ENCODE results near the gene HOGA1. TPM values are rescaled to one million over a fixed set of nuclear protein-coding genes. Genes with fewer than 3 reads are reported as not detected.

Gene HOGA1
- total RNA-seq, 2 donors from 2014 or later, result 0.49 TPM; not detected in 1

DNA sequence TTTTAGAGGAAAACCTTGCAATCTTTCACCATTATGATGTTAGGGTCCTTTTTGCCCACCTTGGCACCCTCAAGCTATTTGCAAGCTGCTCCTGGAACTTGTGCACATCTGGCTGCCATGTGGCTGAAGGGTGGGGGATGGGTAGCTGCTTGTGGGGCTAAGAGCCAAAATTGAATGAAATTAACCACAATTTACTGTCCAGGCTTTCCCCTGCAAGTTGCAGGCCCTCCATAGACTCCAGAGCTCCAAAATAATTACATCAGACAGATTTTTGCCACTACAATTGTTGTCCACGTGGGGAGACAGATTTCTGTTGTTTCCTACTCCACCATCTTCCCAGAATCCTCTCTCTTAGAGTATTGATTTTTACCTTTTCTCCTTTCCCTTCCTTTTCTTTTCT lies 75.4 kb downstream of the HOGA1 start:
- Histone ChIP-seq H3K9me3 (no peaks in the 10 kb centered on the region), H3K36me3 (no peaks in the 10 kb centered on the region), H3K27ac (no peak overlapping the region), H3K9ac (ENCODE audit: low read depth in 2 of 2, low read length in 2 of 2) (no peak overlapping the region), H3K4me1 (no peaks in the 10 kb centered on the region), H3K27me3 (no peaks in the 10 kb centered on the region), H3K4me3 (no peak overlapping the region)
- TF ChIP-seq, protein P1, sequence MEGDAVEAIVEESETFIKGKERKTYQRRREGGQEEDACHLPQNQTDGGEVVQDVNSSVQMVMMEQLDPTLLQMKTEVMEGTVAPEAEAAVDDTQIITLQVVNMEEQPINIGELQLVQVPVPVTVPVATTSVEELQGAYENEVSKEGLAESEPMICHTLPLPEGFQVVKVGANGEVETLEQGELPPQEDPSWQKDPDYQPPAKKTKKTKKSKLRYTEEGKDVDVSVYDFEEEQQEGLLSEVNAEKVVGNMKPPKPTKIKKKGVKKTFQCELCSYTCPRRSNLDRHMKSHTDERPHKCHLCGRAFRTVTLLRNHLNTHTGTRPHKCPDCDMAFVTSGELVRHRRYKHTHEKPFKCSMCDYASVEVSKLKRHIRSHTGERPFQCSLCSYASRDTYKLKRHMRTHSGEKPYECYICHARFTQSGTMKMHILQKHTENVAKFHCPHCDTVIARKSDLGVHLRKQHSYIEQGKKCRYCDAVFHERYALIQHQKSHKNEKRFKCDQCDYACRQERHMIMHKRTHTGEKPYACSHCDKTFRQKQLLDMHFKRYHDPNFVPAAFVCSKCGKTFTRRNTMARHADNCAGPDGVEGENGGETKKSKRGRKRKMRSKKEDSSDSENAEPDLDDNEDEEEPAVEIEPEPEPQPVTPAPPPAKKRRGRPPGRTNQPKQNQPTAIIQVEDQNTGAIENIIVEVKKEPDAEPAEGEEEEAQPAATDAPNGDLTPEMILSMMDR (IDR thresholded peaks at IDR 0.05), result no peak
- intact Hi-C loops (cut with DNase I), result no loop called here
- no peak for DNase-seq

Other genes with a start within 250 kb of the HOGA1 start
- gene FRAT2, start 249.7 kb upstream of the HOGA1 start, total RNA-seq, result 10 to 100 TPM; 34.3 to 53.1 TPM
- 10 to 100 TPM; 11.5 to 30.4 TPM for gene RRP12, start 183.0 kb upstream of the HOGA1 start, total RNA-seq
- gene PGAM1, start 158.2 kb upstream of the HOGA1 start, total RNA-seq, result 100 to 1,000 TPM; 392 to 453 TPM
- 10 to 100 TPM; 22.5 to 35.5 TPM for gene EXOSC1, start 138.4 kb upstream of the HOGA1 start, total RNA-seq
- 10 to 100 TPM; 31.4 to 57.0 TPM for gene ZDHHC16, start 138.2 kb upstream of the HOGA1 start, total RNA-seq
- gene MMS19, start 86.0 kb upstream of the HOGA1 start, total RNA-seq, result 10 to 100 TPM; 43.7 to 62.2 TPM
- gene UBTD1, start 85.5 kb upstream of the HOGA1 start, total RNA-seq, result 1 to 10 TPM; 1.8 to 3.2 TPM
- gene ANKRD2, start 11.6 kb upstream of the HOGA1 start, total RNA-seq, result under 1 TPM in 1 of 2 donors, not detected in 1; 0.24 TPM
- gene C10orf62, start 5.3 kb downstream of the HOGA1 start, total RNA-seq, result not detected
- 1 to 10 TPM; 1.8 to 2.3 TPM for gene MORN4, start 49.1 kb downstream of the HOGA1 start, total RNA-seq
- gene PI4K2A, start 56.3 kb downstream of the HOGA1 start, total RNA-seq, result 10 to 100 TPM; 10.6 to 11.0 TPM
- gene AVPI1, start 102.9 kb downstream of the HOGA1 start, total RNA-seq, result 10 to 100 TPM; 26.6 to 34.8 TPM
- 10 to 100 TPM; 25.7 to 31.7 TPM for gene MARVELD1, start 129.3 kb downstream of the HOGA1 start, total RNA-seq
- 10 to 100 TPM; 45.9 to 47.9 TPM for gene ZFYVE27, start 152.7 kb downstream of the HOGA1 start, total RNA-seq
- gene SFRP5, start 187.6 kb downstream of the HOGA1 start, total RNA-seq, result 1 to 10 TPM in 1 of 2 donors, under 1 TPM in 1; 0.57 to 1.2 TPM

Measured in colonic mucosa (tissue), 4 donors.